ENCODE measurements around the gene HBS1L. TPM values are rescaled to one million over a fixed set of nuclear protein-coding genes. Genes with fewer than 3 reads are reported as not detected.

The HBS1L gene
- total and polyA plus RNA-seq, 9 of the 15 experiments (the other 6 are each of a cell fraction or from before 2014, with no cell fraction given), result 101 to 199 (median 145) TPM

- no peak overlapping the region for H3K9ac ChIP-seq (ENCODE audit: insufficient read depth in 1 of 2, low read depth in 2 of 2, low read length in 2 of 2)
- TF ChIP-seq DPF2 (IDR thresholded peaks at IDR 0.05) (no peak), SIRT6 (IDR thresholded peaks at IDR 0.05; ENCODE audit: low read depth, low read length) (no peak), ZSCAN29 (IDR thresholded peaks at IDR 0.05) (no peak), ZZZ3 (IDR thresholded peaks at IDR 0.05) (no peak), ZBTB43 (CRISPR knock-in tag; IDR thresholded peaks at IDR 0.05) (no peak), SIN3B (IDR thresholded peaks at IDR 0.05; ENCODE audit: low read depth) (no peak), FIP1L1 (IDR thresholded peaks at IDR 0.05; ENCODE audit: low read depth, low read length, poor library complexity, severe bottlenecking) (no peak)
- TF ChIP-seq, protein P1, sequence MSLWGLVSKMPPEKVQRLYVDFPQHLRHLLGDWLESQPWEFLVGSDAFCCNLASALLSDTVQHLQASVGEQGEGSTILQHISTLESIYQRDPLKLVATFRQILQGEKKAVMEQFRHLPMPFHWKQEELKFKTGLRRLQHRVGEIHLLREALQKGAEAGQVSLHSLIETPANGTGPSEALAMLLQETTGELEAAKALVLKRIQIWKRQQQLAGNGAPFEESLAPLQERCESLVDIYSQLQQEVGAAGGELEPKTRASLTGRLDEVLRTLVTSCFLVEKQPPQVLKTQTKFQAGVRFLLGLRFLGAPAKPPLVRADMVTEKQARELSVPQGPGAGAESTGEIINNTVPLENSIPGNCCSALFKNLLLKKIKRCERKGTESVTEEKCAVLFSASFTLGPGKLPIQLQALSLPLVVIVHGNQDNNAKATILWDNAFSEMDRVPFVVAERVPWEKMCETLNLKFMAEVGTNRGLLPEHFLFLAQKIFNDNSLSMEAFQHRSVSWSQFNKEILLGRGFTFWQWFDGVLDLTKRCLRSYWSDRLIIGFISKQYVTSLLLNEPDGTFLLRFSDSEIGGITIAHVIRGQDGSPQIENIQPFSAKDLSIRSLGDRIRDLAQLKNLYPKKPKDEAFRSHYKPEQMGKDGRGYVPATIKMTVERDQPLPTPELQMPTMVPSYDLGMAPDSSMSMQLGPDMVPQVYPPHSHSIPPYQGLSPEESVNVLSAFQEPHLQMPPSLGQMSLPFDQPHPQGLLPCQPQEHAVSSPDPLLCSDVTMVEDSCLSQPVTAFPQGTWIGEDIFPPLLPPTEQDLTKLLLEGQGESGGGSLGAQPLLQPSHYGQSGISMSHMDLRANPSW (CRISPR knock-in tag; IDR thresholded peaks at IDR 0.05), result no peak
- TF ChIP-seq, protein P2, sequence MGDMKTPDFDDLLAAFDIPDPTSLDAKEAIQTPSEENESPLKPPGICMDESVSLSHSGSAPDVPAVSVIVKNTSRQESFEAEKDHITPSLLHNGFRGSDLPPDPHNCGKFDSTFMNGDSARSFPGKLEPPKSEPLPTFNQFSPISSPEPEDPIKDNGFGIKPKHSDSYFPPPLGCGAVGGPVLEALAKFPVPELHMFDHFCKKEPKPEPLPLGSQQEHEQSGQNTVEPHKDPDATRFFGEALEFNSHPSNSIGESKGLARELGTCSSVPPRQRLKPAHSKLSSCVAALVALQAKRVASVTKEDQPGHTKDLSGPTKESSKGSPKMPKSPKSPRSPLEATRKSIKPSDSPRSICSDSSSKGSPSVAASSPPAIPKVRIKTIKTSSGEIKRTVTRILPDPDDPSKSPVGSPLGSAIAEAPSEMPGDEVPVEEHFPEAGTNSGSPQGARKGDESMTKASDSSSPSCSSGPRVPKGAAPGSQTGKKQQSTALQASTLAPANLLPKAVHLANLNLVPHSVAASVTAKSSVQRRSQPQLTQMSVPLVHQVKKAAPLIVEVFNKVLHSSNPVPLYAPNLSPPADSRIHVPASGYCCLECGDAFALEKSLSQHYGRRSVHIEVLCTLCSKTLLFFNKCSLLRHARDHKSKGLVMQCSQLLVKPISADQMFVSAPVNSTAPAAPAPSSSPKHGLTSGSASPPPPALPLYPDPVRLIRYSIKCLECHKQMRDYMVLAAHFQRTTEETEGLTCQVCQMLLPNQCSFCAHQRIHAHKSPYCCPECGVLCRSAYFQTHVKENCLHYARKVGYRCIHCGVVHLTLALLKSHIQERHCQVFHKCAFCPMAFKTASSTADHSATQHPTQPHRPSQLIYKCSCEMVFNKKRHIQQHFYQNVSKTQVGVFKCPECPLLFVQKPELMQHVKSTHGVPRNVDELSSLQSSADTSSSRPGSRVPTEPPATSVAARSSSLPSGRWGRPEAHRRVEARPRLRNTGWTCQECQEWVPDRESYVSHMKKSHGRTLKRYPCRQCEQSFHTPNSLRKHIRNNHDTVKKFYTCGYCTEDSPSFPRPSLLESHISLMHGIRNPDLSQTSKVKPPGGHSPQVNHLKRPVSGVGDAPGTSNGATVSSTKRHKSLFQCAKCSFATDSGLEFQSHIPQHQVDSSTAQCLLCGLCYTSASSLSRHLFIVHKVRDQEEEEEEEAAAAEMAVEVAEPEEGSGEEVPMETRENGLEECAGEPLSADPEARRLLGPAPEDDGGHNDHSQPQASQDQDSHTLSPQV (IDR thresholded peaks at IDR 0.05), result no peak
- no peak for ATAC-seq
- FAIRE-seq, result no peak
- intact Hi-C loops (cut with micrococcal nuclease) (no loop called here), in situ Hi-C loops (cut with MboI) (no loop called here)
- BruUV-seq (replicated peaks), result no TSS peak
- no peak for DNase-seq (ENCODE audit: extremely low read depth in 1 of 4, low spot score in 3 of 4)
- POLR2A ChIA-PET, result interaction anchor here (2.7 to 4.2 kb wide), 2 partner anchors 9 to 10 kb away, joined by 18 to 36 read pairs; partner anchors contain the start of gene HBS1L
- WGBS (ENCODE audit: insufficient coverage, low coverage, missing lambda C conversion rate), result 66% methylated on average over 3 of the region's 3 CpGs
- CTCF ChIA-PET (ENCODE audit: low intra/inter-chr PET ratio), result no interaction called here
- no peak overlapping the region for H3K4me2 ChIP-seq (ENCODE audit: insufficient read depth, low read length)
- peaks cover 79% of the 10 kb centered on the region for H3K36me3 ChIP-seq (ENCODE audit: control insufficient read depth, insufficient read depth, low read length)
- no peaks in the 10 kb centered on the region for H3K9me3 ChIP-seq (replicated peaks; ENCODE audit: control insufficient read depth, insufficient read depth, low read depth, low read length)
- H3K4me3 ChIP-seq, result no peak overlapping the region
- H3K79me2 ChIP-seq (ENCODE audit: control insufficient read depth, insufficient read depth, low read length), result peaks cover 97% of the 10 kb centered on the region
- no peaks in the 10 kb centered on the region; the same call in 1 of the 2 replicates for H4K20me1 ChIP-seq (replicated peaks; ENCODE audit: control insufficient read depth, insufficient read depth, low read length)
- no peaks in the 10 kb centered on the region for H3K9me1 ChIP-seq (ENCODE audit: control insufficient read depth, insufficient read depth, low read length)
- H3K27me3 ChIP-seq (ENCODE audit: control insufficient read depth in 2 of 2, insufficient read depth in 2 of 2, low read length in 2 of 2), result no peaks in the 10 kb centered on the region
- H2AFZ ChIP-seq (ENCODE audit: low read depth, low read length), result no peak overlapping the region
- no peak overlapping the region for H3K27ac ChIP-seq (ENCODE audit: extremely low read depth, low read depth, low read length)
- H3K4me1 ChIP-seq (replicated peaks in 1 of 2; ENCODE audit: control insufficient read depth in 2 of 2, insufficient read depth in 2 of 2, low read length in 2 of 2), result peaks cover 0 to 7% of the 10 kb centered on the region in 2 experiments; a peak in 3 of 5 replicates
Measured at GRCh38 chr6:135044639-135045038, 10.0 kb downstream of the HBS1L start.
